Effector memory CD8-positive, alpha-beta T cell (primary cell): ENCODE data around the gene SMIM35.

Experiments used
- ATAC-seq: fragments of 150-1000 bp; cut with Tn5 transposase; replicated peaks from 2 replicates; pipeline ENCODE4 v1.10.0; 2021; ENCODE audit warnings: mild to moderate bottlenecking, moderate library complexity
- DNase-seq, 3 experiments: peaks; one replicate each; pipeline ENCODE4 v3.0.0; 2021
- H3K27ac Mint-ChIP-seq, 2 donors: one replicate each; pipeline ENCODE4 v1.8.0; 2022; ENCODE audit warnings: mild to moderate bottlenecking in 2 of 2, mixed read lengths in 2 of 2, moderate library complexity in 2 of 2
- H3K27me3 Mint-ChIP-seq, 2 donors: one replicate each; pipeline ENCODE4 v1.8.0; 2022; ENCODE audit warnings: mixed read lengths in 2 of 2
- H3K36me3 Mint-ChIP-seq: one replicate; pipeline ENCODE4 v1.8.0; 2022; ENCODE audit warnings: mild to moderate bottlenecking, moderate library complexity, mixed read lengths; ENCODE audit not compliant: insufficient read depth
- H3K4me1 Mint-ChIP-seq, 2 donors: one replicate each; pipeline ENCODE4 v1.8.0; 2022; ENCODE audit warnings: low read depth in 2 of 2, mixed read lengths in 2 of 2
- H3K4me3 Mint-ChIP-seq, 2 donors: one replicate each; pipeline ENCODE4 v1.8.0; 2022; ENCODE audit warnings: mild to moderate bottlenecking in 2 of 2, mixed read lengths in 2 of 2, moderate library complexity in 2 of 2
- H3K9me3 Mint-ChIP-seq, 2 donors: one replicate each; pipeline ENCODE4 v1.8.0; 2022; ENCODE audit warnings: mixed read lengths in 2 of 2

The SMIM35 gene

GRCh38 chr11:117960406-117960805 is 126.4 kb downstream of the SMIM35 start:
- Mint-ChIP-seq H3K27ac (no peak overlapping the region), H3K9me3 (peaks cover 0 to 6% of the 10 kb centered on the region in 2 donors), H3K4me3 (no peak overlapping the region), H3K4me1 (peaks cover 24 to 40% of the 10 kb centered on the region in 2 donors), H3K36me3 (peaks cover 3% of the 10 kb centered on the region), H3K27me3 (no peaks in the 10 kb centered on the region)
- ATAC-seq (no peak), DNase-seq (no peak)

- no peak for ATAC-seq
- Mint-ChIP-seq H3K9me3 (peaks cover 0 to 6% of the 10 kb centered on the region in 2 donors), H3K36me3 (peaks cover 3% of the 10 kb centered on the region), H3K4me1 (peaks cover 24 to 40% of the 10 kb centered on the region in 2 donors), H3K27me3 (no peaks in the 10 kb centered on the region), H3K4me3 (peak overlapping the region in 1 of 2 donors; percentile 54), H3K27ac (peak overlapping the region in 1 of 2 donors; percentile 70)
- no peak for DNase-seq
Measured at GRCh38 chr11:117959438-117960149, 127.2 kb downstream of the SMIM35 start.

DNA sequence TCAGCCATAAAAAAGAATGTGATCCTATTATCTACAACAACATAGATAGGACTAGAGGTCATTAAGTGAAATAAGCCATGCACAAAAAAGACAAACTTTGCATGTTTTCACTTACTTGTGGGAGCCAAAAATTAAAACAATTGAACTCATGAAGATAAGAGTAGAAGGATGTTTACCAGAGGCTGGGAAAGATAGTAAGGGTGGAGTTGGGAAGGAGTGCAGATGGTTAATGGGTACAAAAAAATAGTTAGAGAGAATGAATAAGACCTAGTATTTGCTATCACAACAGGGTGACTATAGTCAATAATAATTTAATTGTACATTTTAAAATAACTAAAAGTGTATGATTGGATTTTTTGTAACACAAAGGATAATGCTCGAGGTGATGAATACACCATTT is 127.8 kb downstream of the SMIM35 start:
- peaks cover 3% of the 10 kb centered on the region for H3K36me3 Mint-ChIP-seq
- H3K9me3 Mint-ChIP-seq = peaks cover 0 to 6% of the 10 kb centered on the region in 2 donors
- ATAC-seq (no peak), DNase-seq (no peak)
- peaks cover 28 to 44% of the 10 kb centered on the region in 2 donors for H3K4me1 Mint-ChIP-seq
- peak overlapping the region in 1 of 2 donors; percentile 70 for H3K27ac Mint-ChIP-seq
- no peaks in the 10 kb centered on the region for H3K27me3 Mint-ChIP-seq
- no peak overlapping the region for H3K4me3 Mint-ChIP-seq
